Esophagus squamous epithelium (tissue), 4 donors: ENCODE results near the gene INPP5F.

ENCODE experiments used
- CTCF ChIP-seq, 6 experiments: fragments of 450-650 bp in 4 of 6; fragments of 200-600 bp in 2 of 6; sonication (generic) in 2 of 6; IDR thresholded peaks; one replicate each; pipeline ENCODE4 v1.5.1; 2016 to 2019; ENCODE audit warnings: antibody characterized with exemption in 6 of 6, mild to moderate bottlenecking in 4 of 6, moderate library complexity in 4 of 6
- POLR2A ChIP-seq, 4 donors: fragments of 450-650 bp; IDR thresholded peaks; one replicate each; pipeline ENCODE4 v1.6.1; 2017; ENCODE audit warnings: antibody characterized with exemption in 4 of 4, mild to moderate bottlenecking in 4 of 4, moderate library complexity in 3 of 4

- TF ChIP-seq CTCF (IDR thresholded peaks at IDR 0.05) (no peak), POLR2A (IDR thresholded peaks at IDR 0.05) (no peak)
Observed at GRCh38 chr10:119830851-119831250, 105.0 kb downstream of the INPP5F start.
